NB4 (cell line): ENCODE data around the gene CIAO2B.

Experiments
- MAX ChIP-seq: IDR thresholded peaks from 2 replicates; pipeline ENCODE4 v1.6.1; 2011; ENCODE audit warnings: low read depth, low read length
- POLR2A ChIP-seq: IDR thresholded peaks from 2 replicates; pipeline ENCODE4 v1.6.1; 2011; ENCODE audit warnings: mild to moderate bottlenecking; ENCODE audit not compliant: insufficient read length; ENCODE audit errors: extremely low read depth
- TF ChIP-seq, protein P1 (sequence below): IDR thresholded peaks from one replicate; pipeline ENCODE4 v1.5.1; 2012; ENCODE audit warnings: low read depth, low read length

DNA sequence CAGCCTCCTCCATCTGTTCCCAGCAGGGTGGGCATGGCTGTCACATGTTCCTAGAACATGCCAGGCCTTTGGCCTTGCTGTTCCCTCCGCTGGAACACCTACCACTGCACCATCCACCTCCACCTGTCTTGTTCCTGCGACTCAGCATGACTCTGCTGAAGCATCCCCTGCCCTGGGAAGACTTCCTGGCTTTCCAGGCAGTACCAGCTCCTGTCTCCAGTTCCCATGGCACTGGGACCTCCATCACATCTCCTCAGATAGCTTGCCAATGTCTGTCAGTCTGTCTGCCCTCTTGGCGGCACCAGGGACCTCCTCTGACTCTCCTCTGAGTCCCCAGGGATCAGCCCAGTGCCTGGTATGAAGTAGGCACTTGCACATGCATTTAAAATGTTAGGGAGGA is 38.2 kb downstream of the CIAO2B start:
- TF ChIP-seq, protein P1, sequence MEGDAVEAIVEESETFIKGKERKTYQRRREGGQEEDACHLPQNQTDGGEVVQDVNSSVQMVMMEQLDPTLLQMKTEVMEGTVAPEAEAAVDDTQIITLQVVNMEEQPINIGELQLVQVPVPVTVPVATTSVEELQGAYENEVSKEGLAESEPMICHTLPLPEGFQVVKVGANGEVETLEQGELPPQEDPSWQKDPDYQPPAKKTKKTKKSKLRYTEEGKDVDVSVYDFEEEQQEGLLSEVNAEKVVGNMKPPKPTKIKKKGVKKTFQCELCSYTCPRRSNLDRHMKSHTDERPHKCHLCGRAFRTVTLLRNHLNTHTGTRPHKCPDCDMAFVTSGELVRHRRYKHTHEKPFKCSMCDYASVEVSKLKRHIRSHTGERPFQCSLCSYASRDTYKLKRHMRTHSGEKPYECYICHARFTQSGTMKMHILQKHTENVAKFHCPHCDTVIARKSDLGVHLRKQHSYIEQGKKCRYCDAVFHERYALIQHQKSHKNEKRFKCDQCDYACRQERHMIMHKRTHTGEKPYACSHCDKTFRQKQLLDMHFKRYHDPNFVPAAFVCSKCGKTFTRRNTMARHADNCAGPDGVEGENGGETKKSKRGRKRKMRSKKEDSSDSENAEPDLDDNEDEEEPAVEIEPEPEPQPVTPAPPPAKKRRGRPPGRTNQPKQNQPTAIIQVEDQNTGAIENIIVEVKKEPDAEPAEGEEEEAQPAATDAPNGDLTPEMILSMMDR: no peak
- TF ChIP-seq POLR2A (no peak), MAX (no peak)
